SU-DHL-6 (cell line): ENCODE measurements around the gene NTRK1.

Experiments
- H2AFZ ChIP-seq: fragments of 200-600 bp; sonication (generic); 2 replicates; pipeline ENCODE4 v1.6.1; 2014; ENCODE audit warnings: low read depth, mild to moderate bottlenecking, moderate library complexity, mixed read lengths, antibody characterized with exemption, low read length; ENCODE audit not compliant: severe bottlenecking
- H3F3A ChIP-seq: fragments of 200-600 bp; shearing (Covaris generic); 2 replicates; pipeline ENCODE4 v1.6.0; 2016; ENCODE audit warnings: antibody characterized with exemption, mild to moderate bottlenecking; ENCODE audit not compliant: insufficient read depth
- H3K27ac ChIP-seq: fragments of 200-600 bp; sonication (generic); 2 replicates; pipeline ENCODE4 v1.5.1; 2016; ENCODE audit warnings: low read depth, mild to moderate bottlenecking, low read length, moderate library complexity, mixed read lengths
- H3K27me3 ChIP-seq: fragments of 200-600 bp; sonication (generic), shearing (Covaris generic); 2 replicates; pipeline ENCODE4 v1.6.0; 2014; ENCODE audit warnings: mild to moderate bottlenecking, low read length
- H3K36me3 ChIP-seq: fragments of 200-600 bp; sonication (generic); 2 replicates; pipeline ENCODE4 v1.6.1; 2014; ENCODE audit warnings: mild to moderate bottlenecking, low read length, mixed read lengths
- H3K4me2 ChIP-seq: fragments of 300-600, 200-600 bp; shearing (Covaris generic), sonication (generic); 2 replicates; pipeline ENCODE4 v1.6.0; 2014; ENCODE audit warnings: low read length, low read depth, mild to moderate bottlenecking; ENCODE audit not compliant: poor library complexity, severe bottlenecking
- H3K4me3 ChIP-seq: fragments of 200-600 bp; sonication (generic); 2 replicates; pipeline ENCODE4 v1.5.1; 2014; ENCODE audit warnings: antibody characterized with exemption, low read length, mild to moderate bottlenecking, mixed read lengths; ENCODE audit not compliant: insufficient read depth, poor library complexity, severe bottlenecking
- H3K79me2 ChIP-seq: fragments of 200-600 bp; sonication (generic); 2 replicates; pipeline ENCODE4 v1.6.1; 2014; ENCODE audit warnings: mild to moderate bottlenecking, low read length, moderate library complexity; ENCODE audit not compliant: insufficient read depth
- H3K9ac ChIP-seq: fragments of 200-600 bp; sonication (generic); 2 replicates; pipeline ENCODE4 v1.7.0; 2014; ENCODE audit warnings: mild to moderate bottlenecking, low read length
- H3K9me2 ChIP-seq: fragments of 200-600 bp; sonication (generic); replicated peaks from 2 replicates; pipeline ENCODE4 v1.6.1; 2014; ENCODE audit warnings: low read length; ENCODE audit not compliant: insufficient read depth
- H3K9me3 ChIP-seq: fragments of 200-600 bp; sonication (generic); 2 replicates; pipeline ENCODE4 v1.6.1; 2014; ENCODE audit warnings: low read length, mixed read lengths; ENCODE audit not compliant: insufficient read depth
- H4K20me1 ChIP-seq: fragments of 200-600 bp; sonication (generic); 2 replicates; pipeline ENCODE4 v1.6.1; 2014; ENCODE audit warnings: low read depth, mild to moderate bottlenecking, antibody characterized with exemption, low read length, moderate library complexity, mixed read lengths
- CTCF ChIP-seq: fragments of 200-600 bp; sonication (generic); IDR thresholded peaks from one replicate; pipeline ENCODE4 v1.5.1; 2017; ENCODE audit warnings: antibody characterized with exemption, mild to moderate bottlenecking, low read length, moderate library complexity; ENCODE audit not compliant: insufficient read depth, poor library complexity, severe bottlenecking
- EZH2phosphoT487 ChIP-seq: fragments of 200-600 bp; sonication (generic), shearing (Covaris generic); conservative IDR thresholded peaks from 2 replicates; pipeline ENCODE4 v1.6.1; 2018; ENCODE audit warnings: mild to moderate bottlenecking, antibody characterized with exemption, low read length, moderate library complexity, mixed read lengths

The NTRK1 gene

GRCh38 chr1:156904187-156904959 lies 43.7 kb downstream of the NTRK1 start:
- TF ChIP-seq EZH2phosphoT487: no peak
- TF ChIP-seq CTCF: no peak
- H3F3A ChIP-seq: no peaks in the 10 kb centered on the region
- no peaks in the 10 kb centered on the region for H3K9me2 ChIP-seq
- no peak overlapping the region for H2AFZ ChIP-seq
- H4K20me1 ChIP-seq: no peaks in the 10 kb centered on the region
- H3K27me3 ChIP-seq: no peaks in the 10 kb centered on the region
- H3K79me2 ChIP-seq: no peaks in the 10 kb centered on the region
- H3K4me3 ChIP-seq: no peak overlapping the region
- no peaks in the 10 kb centered on the region for H3K36me3 ChIP-seq
- H3K27ac ChIP-seq: no peak overlapping the region
- no peak overlapping the region for H3K9ac ChIP-seq
- H3K4me2 ChIP-seq: no peak overlapping the region
- no peaks in the 10 kb centered on the region for H3K9me3 ChIP-seq

GRCh38 chr1:156905176-156905575 lies 44.5 kb downstream of the NTRK1 start:
- Histone ChIP-seq H3K27ac (no peak overlapping the region), H4K20me1 (no peaks in the 10 kb centered on the region), H3K9me2 (no peaks in the 10 kb centered on the region), H3F3A (no peaks in the 10 kb centered on the region), H3K9ac (no peak overlapping the region), H2AFZ (no peak overlapping the region), H3K36me3 (no peaks in the 10 kb centered on the region), H3K9me3 (no peaks in the 10 kb centered on the region), H3K27me3 (no peaks in the 10 kb centered on the region), H3K4me2 (no peak overlapping the region), H3K4me3 (no peak overlapping the region), H3K79me2 (no peaks in the 10 kb centered on the region)
- no peak for TF ChIP-seq CTCF

- Histone ChIP-seq H3F3A (no peaks in the 10 kb centered on the region), H3K27ac (no peak overlapping the region), H3K4me3 (no peak overlapping the region), H2AFZ (no peak overlapping the region), H3K4me2 (no peak overlapping the region), H4K20me1 (no peaks in the 10 kb centered on the region), H3K36me3 (no peaks in the 10 kb centered on the region), H3K27me3 (no peaks in the 10 kb centered on the region), H3K9me3 (no peaks in the 10 kb centered on the region), H3K9ac (no peak overlapping the region), H3K79me2 (no peaks in the 10 kb centered on the region), H3K9me2 (no peaks in the 10 kb centered on the region)
- no peak for TF ChIP-seq EZH2phosphoT487
- no peak for TF ChIP-seq CTCF
Observed at GRCh38 chr1:156905651-156906050, 45.0 kb downstream of the NTRK1 start.
